Measurements from ENCODE around the gene LLCFC1. TPM values are rescaled to one million over a fixed set of nuclear protein-coding genes. Genes with fewer than 3 reads are reported as not detected.

Gene LLCFC1
- total RNA-seq, 1 experiment from 2014 or later = not detected

DNA sequence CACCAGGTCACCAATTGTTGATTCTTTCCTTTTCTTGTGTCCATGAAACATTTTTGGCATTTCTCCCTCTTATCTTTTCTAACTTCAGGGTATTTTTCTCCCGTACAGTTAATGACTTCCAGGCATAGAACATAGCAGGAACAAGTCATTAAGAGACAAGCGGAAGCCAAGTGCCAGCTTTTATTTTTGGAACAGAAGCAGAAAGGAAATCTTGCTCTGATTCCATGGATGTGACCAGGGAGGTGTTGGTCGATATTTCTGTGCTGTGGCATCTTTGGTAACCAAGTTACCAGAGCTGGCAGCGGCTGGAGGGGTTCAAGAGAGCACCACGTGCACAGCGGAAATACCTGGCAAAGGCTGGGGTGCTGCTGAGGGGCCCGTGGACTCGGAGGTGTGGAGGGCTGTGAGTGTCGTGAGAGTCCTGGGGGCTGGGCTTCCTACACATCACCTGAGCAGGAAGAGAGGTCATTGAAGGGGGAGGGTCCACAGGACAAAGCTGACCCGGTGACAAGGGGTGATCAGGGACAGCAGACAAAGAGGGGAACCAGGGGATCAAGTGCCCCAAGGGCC is 1.8 kb downstream of the LLCFC1 start (continued):
- TF ChIP-seq GRHL2 (CRISPR knock-in tag; IDR thresholded peaks at IDR 0.05; ENCODE audit: insufficient replicate concordance, severe bottlenecking) (no peak), SOX15 (CRISPR knock-in tag; IDR thresholded peaks at IDR 0.05) (no peak), TCF7 (CRISPR knock-in tag; IDR thresholded peaks at IDR 0.05; ENCODE audit: low read depth) (no peak), RELA (CRISPR knock-in tag; IDR thresholded peaks at IDR 0.05; ENCODE audit: borderline replicate concordance) (no peak), ETV6 (CRISPR knock-in tag; IDR thresholded peaks at IDR 0.05) (no peak)
- TF ChIP-seq, protein P1, sequence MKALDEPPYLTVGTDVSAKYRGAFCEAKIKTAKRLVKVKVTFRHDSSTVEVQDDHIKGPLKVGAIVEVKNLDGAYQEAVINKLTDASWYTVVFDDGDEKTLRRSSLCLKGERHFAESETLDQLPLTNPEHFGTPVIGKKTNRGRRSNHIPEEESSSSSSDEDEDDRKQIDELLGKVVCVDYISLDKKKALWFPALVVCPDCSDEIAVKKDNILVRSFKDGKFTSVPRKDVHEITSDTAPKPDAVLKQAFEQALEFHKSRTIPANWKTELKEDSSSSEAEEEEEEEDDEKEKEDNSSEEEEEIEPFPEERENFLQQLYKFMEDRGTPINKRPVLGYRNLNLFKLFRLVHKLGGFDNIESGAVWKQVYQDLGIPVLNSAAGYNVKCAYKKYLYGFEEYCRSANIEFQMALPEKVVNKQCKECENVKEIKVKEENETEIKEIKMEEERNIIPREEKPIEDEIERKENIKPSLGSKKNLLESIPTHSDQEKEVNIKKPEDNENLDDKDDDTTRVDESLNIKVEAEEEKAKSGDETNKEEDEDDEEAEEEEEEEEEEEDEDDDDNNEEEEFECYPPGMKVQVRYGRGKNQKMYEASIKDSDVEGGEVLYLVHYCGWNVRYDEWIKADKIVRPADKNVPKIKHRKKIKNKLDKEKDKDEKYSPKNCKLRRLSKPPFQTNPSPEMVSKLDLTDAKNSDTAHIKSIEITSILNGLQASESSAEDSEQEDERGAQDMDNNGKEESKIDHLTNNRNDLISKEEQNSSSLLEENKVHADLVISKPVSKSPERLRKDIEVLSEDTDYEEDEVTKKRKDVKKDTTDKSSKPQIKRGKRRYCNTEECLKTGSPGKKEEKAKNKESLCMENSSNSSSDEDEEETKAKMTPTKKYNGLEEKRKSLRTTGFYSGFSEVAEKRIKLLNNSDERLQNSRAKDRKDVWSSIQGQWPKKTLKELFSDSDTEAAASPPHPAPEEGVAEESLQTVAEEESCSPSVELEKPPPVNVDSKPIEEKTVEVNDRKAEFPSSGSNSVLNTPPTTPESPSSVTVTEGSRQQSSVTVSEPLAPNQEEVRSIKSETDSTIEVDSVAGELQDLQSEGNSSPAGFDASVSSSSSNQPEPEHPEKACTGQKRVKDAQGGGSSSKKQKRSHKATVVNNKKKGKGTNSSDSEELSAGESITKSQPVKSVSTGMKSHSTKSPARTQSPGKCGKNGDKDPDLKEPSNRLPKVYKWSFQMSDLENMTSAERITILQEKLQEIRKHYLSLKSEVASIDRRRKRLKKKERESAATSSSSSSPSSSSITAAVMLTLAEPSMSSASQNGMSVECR (CRISPR knock-in tag; IDR thresholded peaks at IDR 0.05; ENCODE audit: borderline replicate concordance) = no peak

DNA sequence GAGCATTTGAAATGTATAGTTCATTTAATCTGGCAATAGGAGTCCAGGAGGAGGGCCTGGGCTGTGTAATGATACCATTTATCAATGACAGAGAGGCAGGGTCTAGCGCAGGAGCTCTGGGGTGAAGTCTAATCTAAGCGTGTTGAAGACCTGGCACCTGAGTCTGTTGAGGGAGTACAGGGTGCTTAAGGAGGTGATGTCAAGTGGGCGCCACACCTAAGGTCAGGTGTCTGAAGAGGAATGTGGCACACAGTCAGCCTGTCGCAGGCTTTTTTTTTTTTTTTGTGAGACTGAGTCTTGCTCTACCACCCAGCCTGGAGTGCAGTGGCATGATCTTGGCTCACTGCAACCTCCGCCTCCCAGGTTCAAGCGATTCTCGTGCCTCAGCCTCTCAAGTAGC is 2.3 kb downstream of the LLCFC1 start:
- TF ChIP-seq, protein P2, sequence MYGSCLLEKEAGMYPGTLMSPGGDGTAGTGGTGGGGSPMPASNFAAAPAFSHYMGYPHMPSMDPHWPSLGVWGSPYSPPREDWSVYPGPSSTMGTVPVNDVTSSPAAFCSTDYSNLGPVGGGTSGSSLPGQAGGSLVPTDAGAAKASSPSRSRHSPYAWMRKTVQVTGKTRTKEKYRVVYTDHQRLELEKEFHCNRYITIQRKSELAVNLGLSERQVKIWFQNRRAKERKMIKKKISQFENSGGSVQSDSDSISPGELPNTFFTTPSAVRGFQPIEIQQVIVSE (CRISPR knock-in tag; IDR thresholded peaks at IDR 0.05; ENCODE audit: borderline replicate concordance) = no peak
- TF ChIP-seq OVOL2 (CRISPR knock-in tag; IDR thresholded peaks at IDR 0.05; ENCODE audit: borderline replicate concordance) (no peak), ELF4 (CRISPR knock-in tag; IDR thresholded peaks at IDR 0.05; ENCODE audit: low read depth) (no peak), KAT7 (CRISPR knock-in tag; IDR thresholded peaks at IDR 0.05; ENCODE audit: borderline replicate concordance) (no peak)
- TF ChIP-seq, protein P3, sequence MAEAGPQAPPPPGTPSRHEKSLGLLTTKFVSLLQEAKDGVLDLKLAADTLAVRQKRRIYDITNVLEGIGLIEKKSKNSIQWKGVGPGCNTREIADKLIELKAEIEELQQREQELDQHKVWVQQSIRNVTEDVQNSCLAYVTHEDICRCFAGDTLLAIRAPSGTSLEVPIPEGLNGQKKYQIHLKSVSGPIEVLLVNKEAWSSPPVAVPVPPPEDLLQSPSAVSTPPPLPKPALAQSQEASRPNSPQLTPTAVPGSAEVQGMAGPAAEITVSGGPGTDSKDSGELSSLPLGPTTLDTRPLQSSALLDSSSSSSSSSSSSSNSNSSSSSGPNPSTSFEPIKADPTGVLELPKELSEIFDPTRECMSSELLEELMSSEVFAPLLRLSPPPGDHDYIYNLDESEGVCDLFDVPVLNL (CRISPR knock-in tag; IDR thresholded peaks at IDR 0.05; ENCODE audit: borderline replicate concordance, low read depth) = no peak
- ChIA-PET POLR2A (no interaction called here), CTCF (interaction anchor here (0.6 kb wide), 1 partner anchor 618 kb away, joined by 3 read pairs; no protein-coding TSS in a partner anchor)
- Mint-ChIP-seq H3K27me3 (ENCODE audit: low read depth) (no peaks in the 10 kb centered on the region), H3K4me1 (no peaks in the 10 kb centered on the region), H3K9me3 (no peaks in the 10 kb centered on the region), H3K27ac (no peak overlapping the region), H3K36me3 (no peaks in the 10 kb centered on the region), H3K4me3 (no peak overlapping the region)
- ATAC-seq (no peak), DNase-seq (ENCODE audit: low spot score) (no peak)

DNA sequence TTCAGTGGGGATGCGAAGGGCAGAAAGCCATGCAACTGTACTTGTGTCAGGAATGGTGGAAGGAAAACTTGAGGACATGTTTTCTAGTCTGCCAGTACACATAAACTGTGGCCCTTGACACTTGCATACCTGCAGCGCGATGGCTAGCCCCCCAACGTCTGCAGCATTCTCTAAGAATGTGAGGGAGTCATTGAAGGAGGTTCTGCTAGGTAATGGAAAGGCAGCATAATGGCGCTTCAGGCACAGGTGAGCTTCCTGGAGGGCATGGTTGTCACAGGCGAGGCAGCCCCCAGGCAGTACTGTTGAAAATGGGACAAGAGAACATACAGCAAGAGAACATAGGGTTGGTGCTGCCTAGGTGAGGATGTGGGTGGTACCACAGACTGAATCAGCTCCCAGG is 3.5 kb downstream of the LLCFC1 start:
- Mint-ChIP-seq H3K4me3 (no peak overlapping the region), H3K9me3 (no peaks in the 10 kb centered on the region), H3K27me3 (ENCODE audit: low read depth) (no peaks in the 10 kb centered on the region; the same call in 1 of the 2 replicates), H3K4me1 (no peaks in the 10 kb centered on the region), H3K36me3 (no peaks in the 10 kb centered on the region), H3K27ac (no peak overlapping the region)
- DNase-seq (ENCODE audit: low spot score) (no peak), ATAC-seq (no peak)
- CTCF ChIA-PET = interaction anchor here (0.6 kb wide), 1 partner anchor 472 kb away, joined by 3 read pairs; no protein-coding TSS in a partner anchor
- POLR2A ChIA-PET = no interaction called here
- TF ChIP-seq, protein P4, sequence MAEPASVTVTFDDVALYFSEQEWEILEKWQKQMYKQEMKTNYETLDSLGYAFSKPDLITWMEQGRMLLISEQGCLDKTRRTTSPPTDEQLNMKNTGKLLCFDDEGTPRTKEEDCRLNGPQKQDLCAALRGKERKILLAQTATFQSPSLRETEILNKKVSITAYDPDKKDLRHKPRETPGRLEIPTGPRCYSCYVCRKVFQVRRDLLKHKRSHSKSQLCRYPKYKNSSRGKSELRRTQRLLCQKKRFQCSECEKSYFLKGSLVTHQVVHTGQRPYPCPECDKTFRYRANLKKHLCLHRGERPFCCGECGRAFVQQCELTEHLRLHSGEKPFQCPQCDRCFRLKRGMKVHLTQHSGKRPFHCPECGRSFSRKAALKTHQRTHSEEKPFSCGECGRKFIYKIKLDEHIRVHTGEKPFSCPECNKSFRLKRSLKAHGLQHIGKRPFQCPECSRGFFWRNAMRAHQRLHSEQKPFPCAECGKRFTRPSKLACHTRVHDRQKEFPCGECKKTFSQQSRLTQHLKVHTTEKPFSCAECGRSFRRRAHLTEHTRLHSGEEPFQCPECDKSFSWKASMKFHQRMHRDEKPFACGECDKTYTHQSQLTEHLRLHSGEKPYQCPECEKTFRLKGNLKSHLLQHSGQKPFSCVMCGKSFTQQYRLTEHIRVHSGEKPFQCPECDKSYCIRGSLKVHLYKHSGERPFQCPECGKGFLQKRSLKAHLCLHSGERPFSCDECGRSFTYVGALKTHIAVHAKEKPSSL (CRISPR knock-in tag; conservative IDR thresholded peaks at IDR 0.05) = no peak
- TF ChIP-seq ZNF416 (CRISPR knock-in tag; IDR thresholded peaks at IDR 0.05) (no peak), ATF1 (CRISPR knock-in tag; IDR thresholded peaks at IDR 0.05) (no peak), ZNF263 (CRISPR knock-in tag; IDR thresholded peaks at IDR 0.05; ENCODE audit: low read depth) (no peak), JAZF1 (CRISPR knock-in tag; IDR thresholded peaks at IDR 0.05) (no peak)
- TF ChIP-seq, protein P5, sequence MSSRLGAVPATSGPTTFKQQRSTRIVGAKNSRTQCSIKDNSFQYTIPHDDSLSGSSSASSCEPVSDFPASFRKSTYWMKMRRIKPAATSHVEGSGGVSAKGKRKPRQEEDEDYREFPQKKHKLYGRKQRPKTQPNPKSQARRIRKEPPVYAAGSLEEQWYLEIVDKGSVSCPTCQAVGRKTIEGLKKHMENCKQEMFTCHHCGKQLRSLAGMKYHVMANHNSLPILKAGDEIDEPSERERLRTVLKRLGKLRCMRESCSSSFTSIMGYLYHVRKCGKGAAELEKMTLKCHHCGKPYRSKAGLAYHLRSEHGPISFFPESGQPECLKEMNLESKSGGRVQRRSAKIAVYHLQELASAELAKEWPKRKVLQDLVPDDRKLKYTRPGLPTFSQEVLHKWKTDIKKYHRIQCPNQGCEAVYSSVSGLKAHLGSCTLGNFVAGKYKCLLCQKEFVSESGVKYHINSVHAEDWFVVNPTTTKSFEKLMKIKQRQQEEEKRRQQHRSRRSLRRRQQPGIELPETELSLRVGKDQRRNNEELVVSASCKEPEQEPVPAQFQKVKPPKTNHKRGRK (CRISPR knock-in tag; IDR thresholded peaks at IDR 0.05; ENCODE audit: borderline replicate concordance) = no peak
- TF ChIP-seq, protein P6, sequence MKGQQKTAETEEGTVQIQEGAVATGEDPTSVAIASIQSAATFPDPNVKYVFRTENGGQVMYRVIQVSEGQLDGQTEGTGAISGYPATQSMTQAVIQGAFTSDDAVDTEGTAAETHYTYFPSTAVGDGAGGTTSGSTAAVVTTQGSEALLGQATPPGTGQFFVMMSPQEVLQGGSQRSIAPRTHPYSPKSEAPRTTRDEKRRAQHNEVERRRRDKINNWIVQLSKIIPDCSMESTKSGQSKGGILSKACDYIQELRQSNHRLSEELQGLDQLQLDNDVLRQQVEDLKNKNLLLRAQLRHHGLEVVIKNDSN (CRISPR knock-in tag; IDR thresholded peaks at IDR 0.05) = no peak
- TF ChIP-seq, protein P7, sequence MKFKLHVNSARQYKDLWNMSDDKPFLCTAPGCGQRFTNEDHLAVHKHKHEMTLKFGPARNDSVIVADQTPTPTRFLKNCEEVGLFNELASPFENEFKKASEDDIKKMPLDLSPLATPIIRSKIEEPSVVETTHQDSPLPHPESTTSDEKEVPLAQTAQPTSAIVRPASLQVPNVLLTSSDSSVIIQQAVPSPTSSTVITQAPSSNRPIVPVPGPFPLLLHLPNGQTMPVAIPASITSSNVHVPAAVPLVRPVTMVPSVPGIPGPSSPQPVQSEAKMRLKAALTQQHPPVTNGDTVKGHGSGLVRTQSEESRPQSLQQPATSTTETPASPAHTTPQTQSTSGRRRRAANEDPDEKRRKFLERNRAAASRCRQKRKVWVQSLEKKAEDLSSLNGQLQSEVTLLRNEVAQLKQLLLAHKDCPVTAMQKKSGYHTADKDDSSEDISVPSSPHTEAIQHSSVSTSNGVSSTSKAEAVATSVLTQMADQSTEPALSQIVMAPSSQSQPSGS (CRISPR knock-in tag; IDR thresholded peaks at IDR 0.05; ENCODE audit: borderline replicate concordance, low read depth) = no peak
